A549 (cell line): ENCODE data around the gene MCIDAS. TPM values are rescaled to one million over a fixed set of nuclear protein-coding genes. Genes with fewer than 3 reads are reported as not detected.

Source experiments
- ATAC-seq, 2 experiments: fragments of 200-7000 bp in 1 of 2; fragments of >200 bp in 1 of 2; cut with Nextera tagmentation in 1 of 2; cut with Tn5 transposase in 1 of 2; 3 replicates each; pipeline versions ENCODE4 v1.8.0 to v1.9.1; 2018 to 2020; ENCODE audit warnings: mild to moderate bottlenecking in 1 of 2, moderate library complexity in 1 of 2
- CTCF ChIA-PET: fragments of 300-600 bp; sonication (Branson Sonifier 250); formaldehyde crosslinking; extraction: SDS; loops from one replicate; lab custom pipeline; 2021; ENCODE audit warnings: antibody characterized with exemption, inconsistent platforms; lab: Yijun Ruan, JAX
- POLR2A ChIA-PET: fragments of 350-600 bp; formaldehyde crosslinking; extraction: SDS; loops from one replicate; lab custom pipeline; 2021; ENCODE audit warnings: antibody characterized with exemption, inconsistent platforms; lab: Yijun Ruan, JAX
- DNase-seq, 2 experiments: peaks; one replicate each; pipeline versions ENCODE4 v3.0.0 to v3.0.0-alpha.2; 2011 to 2016; ENCODE audit warnings: low read depth in 1 of 2, low spot score in 1 of 2
- FAIRE-seq: peaks from 2 replicates; lab custom pipeline; 2011; peaks lifted over from hg19 to GRCh38; lab: Jason Lieb, UNC
- H3K27ac ChIP-seq, 2 experiments: fragments of >200 bp; sonication (Bioruptor Twin); formaldehyde crosslinking; 3 replicates each; pipeline ENCODE4 v1.5.1; 2016 to 2017
- H3K4me1 ChIP-seq: fragments of >200 bp; sonication (Bioruptor Twin); formaldehyde crosslinking; 3 replicates; pipeline ENCODE4 v1.6.1; 2016
- H3K4me2 ChIP-seq: fragments of >200 bp; sonication (Bioruptor Twin); formaldehyde crosslinking; 3 replicates; pipeline ENCODE4 v1.6.1; 2016
- H3K4me3 ChIP-seq: fragments of >200 bp; sonication (Bioruptor Twin); formaldehyde crosslinking; 3 replicates; pipeline ENCODE4 v1.5.1; 2016
- H3K9me3 ChIP-seq: fragments of >200 bp; sonication (Bioruptor Twin); formaldehyde crosslinking; 3 replicates; pipeline ENCODE4 v1.6.1; 2016
- ATOH8 ChIP-seq: fragments of 250-450 bp; sonication (Bioruptor Pico); IDR thresholded peaks from 2 replicates; pipeline ENCODE4 v1.5.0; 2020; ENCODE audit warnings: low read depth, mild to moderate bottlenecking, moderate library complexity
- CBX2 ChIP-seq: fragments of 200-600 bp; sonication (generic); IDR thresholded peaks from 2 replicates; pipeline ENCODE4 v1.6.1; 2016; ENCODE audit warnings: low read depth, mild to moderate bottlenecking, borderline replicate concordance
- CBX8 ChIP-seq: fragments of 200-600 bp; sonication (generic); IDR thresholded peaks from 2 replicates; pipeline ENCODE4 v1.6.1; 2016
- CEBPB ChIP-seq, 2 experiments: fragments of >200 bp in 1 of 2; sonication (Bioruptor Twin) in 1 of 2; formaldehyde crosslinking in 1 of 2; IDR thresholded peaks; 2 replicates each; pipeline ENCODE4 v1.6.1; 2012 to 2016
- CHD2 ChIP-seq: fragments of 150-350 bp; IDR thresholded peaks from 2 replicates; pipeline ENCODE4 v1.6.1; 2014; ENCODE audit warnings: low read length; ENCODE audit not compliant: partially characterized antibody
- EHF ChIP-seq: fragments of 250-450 bp; sonication (Bioruptor Pico); IDR thresholded peaks from 2 replicates; pipeline ENCODE4 v1.5.0; 2020; ENCODE audit warnings: mild to moderate bottlenecking
- EHMT2 ChIP-seq: fragments of 200-600 bp; sonication (generic); IDR thresholded peaks from 2 replicates; pipeline ENCODE4 v1.6.1; 2016; ENCODE audit warnings: antibody characterized with exemption, low read depth, mild to moderate bottlenecking, moderate library complexity
- FOSB ChIP-seq: fragments of 250-450 bp; sonication (Bioruptor Pico); IDR thresholded peaks from 2 replicates; pipeline ENCODE4 v1.5.0; 2020; ENCODE audit warnings: mild to moderate bottlenecking, moderate library complexity
- JUNB ChIP-seq: fragments of >200 bp; sonication (Bioruptor Twin); formaldehyde crosslinking; IDR thresholded peaks from 2 replicates; pipeline ENCODE4 v1.6.1; 2016
- KDM5A ChIP-seq: fragments of 200-600 bp; sonication (generic); IDR thresholded peaks from 2 replicates; pipeline ENCODE4 v1.6.1; 2016; ENCODE audit warnings: antibody characterized with exemption, mild to moderate bottlenecking
- MAX ChIP-seq: IDR thresholded peaks from 2 replicates; pipeline ENCODE4 v1.6.1; 2012
- MYC ChIP-seq: IDR thresholded peaks from 2 replicates; pipeline ENCODE4 v1.6.1; 2012; ENCODE audit warnings: mild to moderate bottlenecking, inconsistent platforms, low read length, improper control_type of control experiment, borderline replicate concordance
- SREBF2 ChIP-seq: fragments of 450-650 bp; IDR thresholded peaks from 2 replicates; pipeline ENCODE4 v1.6.1; 2014; ENCODE audit warnings: mild to moderate bottlenecking, moderate library complexity
- TFCP2L1 ChIP-seq: fragments of 250-450 bp; sonication (Bioruptor Pico); IDR thresholded peaks from 2 replicates; pipeline ENCODE4 v1.5.0; 2021; ENCODE audit warnings: mild to moderate bottlenecking
- ZC3H11A ChIP-seq: fragments of 450-650 bp; IDR thresholded peaks from 2 replicates; pipeline ENCODE4 v1.6.1; 2014; ENCODE audit warnings: antibody characterized with exemption, mild to moderate bottlenecking
- WGBS: methylation state at CpG from one replicate; pipeline ENCODE4 v1.1.6; 2017; ENCODE audit errors: missing lambda C conversion rate; 5-methylcytosine and 5-hydroxymethylcytosine counted together
- polyA plus RNA-seq, 4 experiments: library from polyadenylated mRNA; depleted of rRNA in 3 of 4; stranded (reverse); fragments of >200 nt; fragmentation: RNase III in 1 of 4; extraction: RNeasy Plus Mini Kit Qiagen cat#74134 plus additional on column Dnase treatment in 1 of 4; gene quantifications; 2 replicates in 3 of 4; 3 replicates in 1 of 4; pipeline ENCODE4 v1.2.3, GENCODE V29; 2011 to 2017
- TF ChIP-seq, protein P1 (sequence below): fragments of >200 bp; sonication (Bioruptor Twin); formaldehyde crosslinking; IDR thresholded peaks from 3 replicates; pipeline ENCODE4 v1.6.1; 2016

Gene MCIDAS
- polyA plus RNA-seq, 2 of the 4 experiments (the other 2 are of a cell fraction) = 2.2 TPM

- ChIA-PET POLR2A (interaction anchor here (0.7 to 2.3 kb wide), 4 partner anchors 8 to 944 kb away, joined by 3 to 22 read pairs (median 5); partner anchors contain the start of genes DHX29 and MTREX), CTCF (interaction anchor here (0.6 to 2.3 kb wide), 8 partner anchors 10 to 98 kb away, joined by 3 to 9 read pairs (median 3); no protein-coding TSS in a partner anchor)
- DNase-seq = peak; percentile 38 to 55
- peak overlapping the region; percentile 80 for H3K4me2 ChIP-seq
- peak; percentile 59 to 63 for ATAC-seq
- TF ChIP-seq MAX (peak; percentile 74), JUNB (no peak), SREBF2 (no peak)
- H3K4me3 ChIP-seq = peak overlapping the region; percentile 74
- H3K27ac ChIP-seq = peak overlapping the region; percentile 74 to 94
- 0 out of 3 replicates have a peak, but pooled peaks cover 12% of the 10 kb centered on the region for H3K4me1 ChIP-seq
- no peak for FAIRE-seq
- H3K9me3 ChIP-seq = no peaks in the 10 kb centered on the region
- 21% methylated on average over 43 of the region's 45 CpGs for WGBS
These were observed 5.3 kb upstream of the MCIDAS start for GRCh38 chr5:55232271-55232984.

DNA sequence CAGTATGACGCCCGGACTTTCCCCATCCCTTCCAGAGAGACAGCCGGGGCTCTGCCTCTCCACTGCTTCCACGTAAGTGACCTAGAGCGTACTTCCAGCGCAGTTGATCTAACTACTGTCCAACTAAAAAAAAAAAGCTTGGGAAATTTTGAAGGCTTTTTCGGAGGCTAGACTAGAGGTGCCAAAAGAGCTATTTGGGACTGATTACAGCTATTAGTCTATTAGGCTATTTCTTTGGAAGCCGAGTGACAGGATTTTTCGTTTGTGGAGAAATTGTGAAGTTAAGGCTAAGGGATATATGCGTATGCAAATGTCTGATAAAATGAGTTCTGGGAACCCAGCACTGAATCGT is 4.8 kb upstream of the MCIDAS start:
- POLR2A ChIA-PET = interaction anchor here (0.7 to 2.3 kb wide), 2 partner anchors 76 to 943 kb away, joined by 4 to 22 read pairs; partner anchors contain the start of genes DHX29 and MTREX
- H3K4me2 ChIP-seq = peak overlapping the region; percentile 80
- H3K27ac ChIP-seq = peak overlapping the region; percentile 74 to 94; a peak in 4 of 6 replicates
- H3K4me1 ChIP-seq = 0 out of 3 replicates have a peak, but pooled peaks cover 12% of the 10 kb centered on the region
- peak overlapping the region; percentile 74 for H3K4me3 ChIP-seq
- DNase-seq (no peak), ATAC-seq (no peak), FAIRE-seq (no peak)
- H3K9me3 ChIP-seq = no peaks in the 10 kb centered on the region
- CTCF ChIA-PET = interaction anchor here (1.0 to 2.3 kb wide), 3 partner anchors 15 to 67 kb away, joined by 3 to 9 read pairs (median 9); no protein-coding TSS in a partner anchor
- TF ChIP-seq EHF (CRISPR knock-in tag) = no peak
- 89% methylated on average over 11 of the region's 11 CpGs for WGBS

GRCh38 chr5:55231029-55231918 is 4.2 kb upstream of the MCIDAS start:
- peak overlapping the region; percentile 80 for H3K4me2 ChIP-seq
- no peaks in the 10 kb centered on the region for H3K9me3 ChIP-seq
- TF ChIP-seq CBX2 = no peak
- TF ChIP-seq KDM5A = no peak
- TF ChIP-seq, protein P1, sequence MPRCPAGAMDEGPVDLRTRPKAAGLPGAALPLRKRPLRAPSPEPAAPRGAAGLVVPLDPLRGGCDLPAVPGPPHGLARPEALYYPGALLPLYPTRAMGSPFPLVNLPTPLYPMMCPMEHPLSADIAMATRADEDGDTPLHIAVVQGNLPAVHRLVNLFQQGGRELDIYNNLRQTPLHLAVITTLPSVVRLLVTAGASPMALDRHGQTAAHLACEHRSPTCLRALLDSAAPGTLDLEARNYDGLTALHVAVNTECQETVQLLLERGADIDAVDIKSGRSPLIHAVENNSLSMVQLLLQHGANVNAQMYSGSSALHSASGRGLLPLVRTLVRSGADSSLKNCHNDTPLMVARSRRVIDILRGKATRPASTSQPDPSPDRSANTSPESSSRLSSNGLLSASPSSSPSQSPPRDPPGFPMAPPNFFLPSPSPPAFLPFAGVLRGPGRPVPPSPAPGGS = no peak
- TF ChIP-seq ZC3H11A = no peak
- TF ChIP-seq EHMT2 = no peak
- TF ChIP-seq TFCP2L1 (CRISPR knock-in tag) = no peak
- no peak for TF ChIP-seq CEBPB (IDR thresholded peaks at IDR 0.05)
- no peak for TF ChIP-seq CHD2
- TF ChIP-seq CBX8 = no peak
- TF ChIP-seq ATOH8 = no peak
- TF ChIP-seq MYC = no peak
- no peak for TF ChIP-seq FOSB (CRISPR knock-in tag)
- TF ChIP-seq, all 56 proteins: peak for 0
- no peak overlapping the region for H3K27ac ChIP-seq
- FAIRE-seq (no peak), ATAC-seq (no peak), DNase-seq (no peak)
- no peak overlapping the region for H3K4me3 ChIP-seq
- POLR2A ChIA-PET = no interaction called here
- H3K4me1 ChIP-seq = 0 out of 3 replicates have a peak, but pooled peaks cover 12% of the 10 kb centered on the region
- 92% methylated on average over 36 of the region's 48 CpGs for WGBS
- CTCF ChIA-PET = interaction anchor here (1.0 to 1.3 kb wide), 2 partner anchors 44 to 68 kb away, joined by 3 read pairs; no protein-coding TSS in a partner anchor
